VCaP (cell line): ENCODE results near the gene PRR7.

Experiments used
- H3K27ac ChIP-seq: fragments of 450-650 bp; 2 replicates; pipeline ENCODE4 v1.5.1; 2017
- TF ChIP-seq, protein P1 (sequence below): fragments of 450-650 bp; conservative IDR thresholded peaks from 2 replicates; pipeline ENCODE4 v1.5.1; 2017; ENCODE audit warnings: mild to moderate bottlenecking, moderate library complexity

Gene PRR7

DNA sequence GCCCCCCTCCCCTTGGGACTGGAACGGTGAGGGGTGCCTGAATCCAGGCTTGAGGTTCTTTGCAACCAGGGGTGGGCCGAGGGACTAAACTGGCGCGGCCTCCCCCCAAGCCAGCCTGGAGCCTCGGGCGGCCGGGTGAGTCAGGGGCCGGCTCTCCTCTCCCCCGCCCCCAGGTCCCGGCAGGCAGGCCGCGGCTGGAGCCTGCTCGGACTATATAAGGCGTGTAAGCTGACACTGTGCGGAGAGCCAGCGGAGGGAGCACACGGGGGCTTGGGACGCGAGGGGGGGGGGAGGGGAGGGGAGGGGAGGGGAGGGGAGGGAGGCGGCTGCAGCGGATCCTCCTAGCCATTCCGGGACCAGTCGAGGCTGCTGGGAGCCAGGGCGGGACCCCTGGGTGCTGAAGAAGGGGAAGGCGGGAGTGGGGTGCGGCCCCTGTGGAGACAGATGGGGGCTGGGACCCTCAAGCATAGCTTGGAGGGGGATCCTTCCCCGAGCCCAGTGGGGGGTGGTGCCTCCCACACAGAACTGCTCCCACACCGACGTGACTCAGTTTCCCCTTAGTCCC is 50.2 kb downstream of the PRR7 start:
- TF ChIP-seq, protein P1, sequence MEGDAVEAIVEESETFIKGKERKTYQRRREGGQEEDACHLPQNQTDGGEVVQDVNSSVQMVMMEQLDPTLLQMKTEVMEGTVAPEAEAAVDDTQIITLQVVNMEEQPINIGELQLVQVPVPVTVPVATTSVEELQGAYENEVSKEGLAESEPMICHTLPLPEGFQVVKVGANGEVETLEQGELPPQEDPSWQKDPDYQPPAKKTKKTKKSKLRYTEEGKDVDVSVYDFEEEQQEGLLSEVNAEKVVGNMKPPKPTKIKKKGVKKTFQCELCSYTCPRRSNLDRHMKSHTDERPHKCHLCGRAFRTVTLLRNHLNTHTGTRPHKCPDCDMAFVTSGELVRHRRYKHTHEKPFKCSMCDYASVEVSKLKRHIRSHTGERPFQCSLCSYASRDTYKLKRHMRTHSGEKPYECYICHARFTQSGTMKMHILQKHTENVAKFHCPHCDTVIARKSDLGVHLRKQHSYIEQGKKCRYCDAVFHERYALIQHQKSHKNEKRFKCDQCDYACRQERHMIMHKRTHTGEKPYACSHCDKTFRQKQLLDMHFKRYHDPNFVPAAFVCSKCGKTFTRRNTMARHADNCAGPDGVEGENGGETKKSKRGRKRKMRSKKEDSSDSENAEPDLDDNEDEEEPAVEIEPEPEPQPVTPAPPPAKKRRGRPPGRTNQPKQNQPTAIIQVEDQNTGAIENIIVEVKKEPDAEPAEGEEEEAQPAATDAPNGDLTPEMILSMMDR, result no peak

DNA sequence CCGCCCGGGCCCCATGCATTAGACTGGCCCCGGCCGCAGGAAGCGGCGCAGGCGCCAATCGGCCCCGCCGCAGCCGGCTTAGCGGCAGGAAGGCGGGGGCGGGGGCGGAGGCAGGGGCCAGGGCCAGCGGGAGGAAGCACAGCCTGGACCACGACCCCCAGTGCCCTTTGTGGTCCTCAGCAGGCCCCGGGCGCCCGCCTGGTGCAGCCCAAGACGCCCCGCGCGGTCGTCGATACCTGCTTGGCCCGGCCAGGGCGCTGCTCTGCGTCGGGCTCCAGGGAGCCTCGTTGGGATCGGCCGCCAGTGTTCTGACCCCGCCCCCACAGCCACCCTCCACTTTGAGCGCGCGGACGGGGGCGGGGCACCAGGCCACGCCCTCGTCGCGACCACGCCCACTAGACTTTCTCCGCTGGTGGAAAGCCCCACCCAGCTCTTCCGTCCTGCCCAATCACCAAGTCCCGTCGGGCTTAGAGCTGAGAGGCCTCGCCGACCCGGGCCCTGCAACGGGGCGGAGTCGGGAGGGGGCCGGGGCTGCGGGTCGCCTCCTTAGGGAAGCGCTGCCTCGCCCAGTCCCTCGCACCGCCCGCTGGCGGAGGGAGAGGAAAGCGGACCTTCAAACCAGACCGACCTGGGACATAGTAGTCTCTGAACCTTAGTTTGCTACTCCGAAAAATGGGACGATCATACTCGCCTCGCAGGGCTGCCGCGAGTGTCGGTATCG is 50.8 kb downstream of the PRR7 start, which contains the start of gene PDLIM7:
Gene PDLIM7 (minus strand): TSS at position 313 of the 721 bp plus-strand sequence. CDS start 1,092 bp downstream, outside the sequence.
- TF ChIP-seq, protein P1, result peak; percentile 53
- peak within 1 kb of the TSS; percentile 80 for H3K27ac ChIP-seq

More for the DNA sequence above, 50.2 kb downstream of the PRR7 start:
- H3K27ac ChIP-seq, result peak overlapping the region; percentile 80

DNA sequence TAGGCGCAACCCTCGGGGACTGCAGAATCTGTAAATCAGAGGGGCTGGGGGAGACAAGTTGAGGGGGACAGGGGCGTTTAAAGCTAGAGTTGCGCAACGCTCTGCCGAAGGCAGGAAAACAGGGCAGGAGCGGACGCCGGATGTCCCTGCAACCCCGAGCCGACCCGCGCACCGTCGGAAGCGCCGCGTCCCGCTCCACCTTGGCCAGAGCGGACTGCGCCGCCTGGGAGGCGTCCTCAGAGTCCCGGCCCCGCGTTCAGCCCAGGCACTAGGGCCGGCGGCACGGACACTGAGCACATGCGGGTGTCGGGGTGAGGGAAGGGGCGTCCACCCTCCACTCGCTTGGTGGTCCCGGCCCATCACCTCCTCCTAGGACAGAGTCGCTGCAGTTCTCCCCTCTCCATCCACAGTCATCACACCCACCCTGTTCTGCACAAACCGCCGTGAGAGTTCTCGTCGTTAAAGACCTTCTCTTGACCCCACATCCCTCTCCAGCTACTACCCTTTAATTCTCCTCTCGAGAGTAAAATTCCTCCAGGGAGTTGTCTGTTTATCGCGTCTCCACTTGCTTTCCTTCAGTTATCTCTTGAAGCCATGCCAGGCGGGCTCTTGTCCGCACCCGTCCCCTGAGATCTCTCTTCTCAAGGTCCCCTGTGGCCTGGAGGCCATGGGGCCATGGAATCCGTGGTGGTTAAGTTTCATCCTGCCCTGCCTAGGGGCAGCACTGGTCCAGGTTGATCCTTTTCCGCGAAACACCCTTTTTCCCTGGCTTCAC is 51.6 kb downstream of the PRR7 start:
- H3K27ac ChIP-seq, result peak overlapping the region; percentile 21; the same call in 1 of the 2 replicates
- TF ChIP-seq, protein P1, result no peak; the same call in 1 of the 2 replicates

DNA sequence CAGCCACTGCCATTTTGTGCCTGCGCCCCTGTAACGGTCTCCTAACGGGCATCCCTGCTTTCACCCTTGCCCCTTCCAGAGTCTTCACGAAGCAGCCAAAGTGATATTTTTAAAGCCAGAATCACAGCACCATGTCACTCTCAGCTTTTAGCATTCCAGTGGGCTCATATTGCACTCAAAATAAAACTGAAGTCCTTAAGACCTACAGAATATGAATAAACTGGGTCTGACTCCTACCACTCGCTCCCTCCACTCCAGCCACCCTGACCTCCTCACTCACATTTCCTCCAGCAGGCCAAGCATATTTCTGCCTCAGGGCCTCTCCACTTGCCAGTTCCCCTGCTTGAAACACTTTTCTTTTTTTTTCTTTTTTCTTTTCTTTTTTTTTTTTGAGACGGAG is 53.2 kb downstream of the PRR7 start:
- TF ChIP-seq, protein P1, result no peak
- no peak overlapping the region for H3K27ac ChIP-seq

DNA sequence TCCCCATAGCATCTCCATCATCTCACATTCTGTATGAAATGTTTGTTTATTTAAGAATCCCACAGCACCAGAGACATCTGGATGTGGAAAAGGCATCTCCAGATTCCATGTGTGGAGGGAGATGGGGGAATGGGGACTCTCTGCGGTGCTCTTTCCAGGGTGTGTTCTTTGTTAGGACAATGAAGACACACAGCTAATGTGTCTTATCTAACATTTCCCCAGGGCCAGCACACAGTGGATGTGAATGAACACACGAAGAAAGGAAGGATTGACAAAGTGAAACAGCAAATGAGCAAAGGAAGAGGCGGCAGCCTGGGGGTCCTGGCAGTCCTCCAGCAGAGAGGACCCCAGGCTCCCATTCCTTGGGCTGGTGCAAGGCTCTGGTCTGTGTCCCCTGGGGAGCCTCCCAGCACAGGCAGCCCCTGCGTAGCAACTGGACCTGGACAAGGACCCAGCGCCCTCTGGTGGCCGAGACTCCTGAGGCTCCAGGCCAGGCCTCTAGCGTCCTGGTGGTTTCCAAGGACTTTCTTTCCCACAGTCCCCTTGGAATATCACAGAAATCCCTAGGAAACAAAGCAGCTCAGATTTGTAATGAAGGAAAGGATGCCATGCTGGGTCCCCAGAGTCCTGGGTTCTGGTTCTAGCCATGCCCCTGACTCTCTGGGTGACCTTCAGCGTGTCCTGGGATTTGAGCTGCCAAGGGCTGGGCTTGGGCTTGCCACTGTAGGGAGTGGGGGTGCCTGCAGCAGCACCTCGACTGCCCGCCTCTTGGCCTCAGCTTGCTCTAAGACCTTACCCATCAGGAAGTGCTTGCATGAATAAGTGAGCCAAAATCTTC is 54.3 kb downstream of the PRR7 start:
- peak overlapping the region; percentile 23; the same call in 1 of the 2 replicates for H3K27ac ChIP-seq
- TF ChIP-seq, protein P1, result peak; percentile 100

DNA sequence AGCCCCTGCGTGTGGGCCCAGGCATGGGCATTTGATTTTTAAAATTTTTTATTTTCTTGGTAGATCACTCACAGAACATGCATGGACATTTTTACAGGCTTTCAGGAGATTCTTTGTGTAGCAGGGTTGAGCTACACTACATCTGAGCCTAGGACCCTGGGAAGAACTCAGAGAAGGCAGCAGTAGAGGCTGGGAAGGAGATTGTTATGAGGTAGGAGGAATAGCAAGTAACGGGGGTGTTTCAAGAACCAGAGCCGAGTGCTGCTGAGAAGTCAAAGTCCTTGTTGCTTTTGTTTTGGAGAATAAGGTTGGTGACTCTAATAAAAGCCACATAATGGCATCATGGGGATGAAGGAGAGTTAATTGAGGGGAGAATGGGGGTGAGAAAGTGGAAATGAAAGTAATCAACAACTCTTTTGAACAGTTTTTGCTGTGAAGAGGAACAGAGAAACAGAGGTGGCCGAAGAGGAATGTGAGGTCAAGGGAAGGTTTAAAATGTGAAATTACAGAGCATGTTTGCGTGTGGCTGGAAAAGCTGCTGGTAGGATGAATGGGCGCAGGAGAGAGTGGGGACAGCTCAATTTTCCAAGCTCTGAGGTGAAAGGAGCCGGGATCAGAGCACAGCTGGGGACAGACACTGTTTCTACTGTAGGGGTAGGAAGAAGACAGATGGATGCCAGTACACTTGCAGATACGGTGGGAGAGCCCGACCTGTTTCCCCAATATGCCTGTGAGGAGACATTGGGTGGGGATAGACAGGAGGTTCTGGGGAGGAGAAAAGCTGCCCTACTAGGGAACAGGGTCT is 55.5 kb downstream of the PRR7 start:
- TF ChIP-seq, protein P1, result no peak
- peak overlapping the region; percentile 23; the same call in 1 of the 2 replicates for H3K27ac ChIP-seq
